Stimulated activated CD8-positive, alpha-beta memory T cell treated with anti-CD3 and anti-CD28 coated beads, Interleukin-7, amount 100 ng/mL, for 24 hours (primary cell): Measurements from ENCODE around the gene SLC66A2.

Experiments
- DNase-seq: peaks from one replicate; pipeline ENCODE4 v3.0.0-alpha.2; 2020; ENCODE audit warnings: low read depth

Gene SLC66A2

GRCh38 chr18:79917853-79918614 is 33.4 kb downstream of the SLC66A2 start:
- no peak for DNase-seq

- no peak for DNase-seq
Observed at GRCh38 chr18:79917169-79917852, 34.1 kb downstream of the SLC66A2 start.

- DNase-seq: no peak
Observed at GRCh38 chr18:79916546-79917168, 34.8 kb downstream of the SLC66A2 start.

- DNase-seq: no peak
Observed at GRCh38 chr18:79916128-79916494, 35.3 kb downstream of the SLC66A2 start.

- DNase-seq: no peak
Observed at GRCh38 chr18:79915161-79916127, 36.0 kb downstream of the SLC66A2 start.

GRCh38 chr18:79914614-79915160 is 36.8 kb downstream of the SLC66A2 start:
- no peak for DNase-seq

- no peak for DNase-seq
Observed at GRCh38 chr18:79912994-79913831, 38.2 kb downstream of the SLC66A2 start.

- no peak for DNase-seq
Observed at GRCh38 chr18:79912409-79912991, 39.0 kb downstream of the SLC66A2 start.

- DNase-seq: no peak
Observed at GRCh38 chr18:79911344-79912270, 39.8 kb downstream of the SLC66A2 start.

- DNase-seq: no peak
Observed at GRCh38 chr18:79910563-79911343, 40.7 kb downstream of the SLC66A2 start.

- no peak for DNase-seq
Observed at GRCh38 chr18:79906706-79907105, 44.7 kb downstream of the SLC66A2 start.

- DNase-seq: no peak
Observed at GRCh38 chr18:79905993-79906392, 45.5 kb downstream of the SLC66A2 start.

- DNase-seq: no peak
Observed at GRCh38 chr18:79905389-79905911, 46.0 kb downstream of the SLC66A2 start.

- no peak for DNase-seq
Observed at GRCh38 chr18:79904357-79905147, 46.9 kb downstream of the SLC66A2 start.

- no peak for DNase-seq
Observed at GRCh38 chr18:79903787-79904356, 47.6 kb downstream of the SLC66A2 start.

GRCh38 chr18:79903071-79903635 is 48.3 kb downstream of the SLC66A2 start:
- no peak for DNase-seq

GRCh38 chr18:79902640-79903039 is 48.8 kb downstream of the SLC66A2 start:
- no peak for DNase-seq
